Caco-2 (cell line): ENCODE results near the gene DDX24. TPM values are rescaled to one million over a fixed set of nuclear protein-coding genes. Genes with fewer than 3 reads are reported as not detected.

Experiments
- BruUV-seq: library from RNA; stranded (reverse); fragments of 400-500 nt; replicated peaks from 2 replicates; lab custom pipeline; 2021; lab: Mats Ljungman, UMichigan
- CTCF ChIA-PET: fragments of 300-600 bp; sonication (Branson Sonifier 250); formaldehyde crosslinking; loops from one replicate; lab custom pipeline; 2022; ENCODE audit warnings: antibody characterized with exemption; lab: Charles Lee
- POLR2A ChIA-PET: fragments of 300-600 bp; sonication (Branson Sonifier 250); formaldehyde crosslinking; loops from one replicate; lab custom pipeline; 2022; ENCODE audit warnings: antibody characterized with exemption; lab: Charles Lee
- DNase-seq, 2 experiments: peaks; one replicate each; pipeline versions ENCODE4 v3.0.0 to v3.0.0-alpha.2; 2020 to 2022
- H3K27me3 ChIP-seq: replicated peaks from 2 replicates; pipeline ENCODE4 v1.6.0; 2011; ENCODE audit warnings: low read length; ENCODE audit not compliant: control insufficient read depth, insufficient read depth
- H3K36me3 ChIP-seq: 2 replicates; pipeline ENCODE4 v1.5.1; 2011; ENCODE audit warnings: low read length; ENCODE audit not compliant: control insufficient read depth, insufficient read depth
- H3K4me1 ChIP-seq: fragments of 250-450 bp; sonication (Bioruptor Pico); 2 replicates; pipeline ENCODE4 v1.5.1; 2020; ENCODE audit warnings: mild to moderate bottlenecking
- H3K4me3 ChIP-seq: 2 replicates; pipeline ENCODE4 v1.5.1; 2011; ENCODE audit warnings: low read depth, mild to moderate bottlenecking, control low read depth, low read length
- H3K9me3 ChIP-seq: fragments of 250-450 bp; sonication (Bioruptor Pico); 2 replicates; pipeline ENCODE4 v1.5.1; 2020; ENCODE audit warnings: mild to moderate bottlenecking, moderate library complexity
- H3K27ac Mint-ChIP-seq: one replicate; pipeline ENCODE4 v1.8.0; 2022; ENCODE audit warnings: mixed read lengths; ENCODE audit not compliant: unreplicated experiment
- H3K27me3 Mint-ChIP-seq: one replicate; pipeline ENCODE4 v1.8.0; 2022; ENCODE audit warnings: mixed read lengths; ENCODE audit not compliant: insufficient read depth, unreplicated experiment
- H3K36me3 Mint-ChIP-seq: one replicate; pipeline ENCODE4 v1.8.0; 2022; ENCODE audit warnings: mild to moderate bottlenecking, mixed read lengths; ENCODE audit not compliant: insufficient read depth, unreplicated experiment
- H3K4me1 Mint-ChIP-seq: one replicate; pipeline ENCODE4 v1.8.0; 2022; ENCODE audit warnings: low read depth, mixed read lengths; ENCODE audit not compliant: unreplicated experiment
- H3K4me3 Mint-ChIP-seq: one replicate; pipeline ENCODE4 v1.8.0; 2022; ENCODE audit warnings: mild to moderate bottlenecking, moderate library complexity, mixed read lengths; ENCODE audit not compliant: unreplicated experiment
- H3K9me3 Mint-ChIP-seq: one replicate; pipeline ENCODE4 v1.8.0; 2022; ENCODE audit warnings: mixed read lengths; ENCODE audit not compliant: unreplicated experiment
- CTCF ChIP-seq, 2 experiments: fragments of 200-600 bp in 1 of 2; IDR thresholded peaks; 1 replicate in 1 of 2; 2 replicates in 1 of 2; pipeline versions ENCODE4 v1.5.1 to v1.8.0; 2011 to 2022; ENCODE audit warnings: antibody characterized with exemption in 1 of 2, control low read depth in 1 of 2, inconsistent platforms in 1 of 2, low read depth in 1 of 2, low read length in 1 of 2, mild to moderate bottlenecking in 1 of 2, moderate library complexity in 1 of 2; ENCODE audit not compliant: insufficient read depth in 1 of 2, severe bottlenecking in 1 of 2, unreplicated experiment in 1 of 2
- intact Hi-C: fragments of 100-400 bp; cut with micrococcal nuclease; formaldehyde crosslinking; loops from one replicate; pipeline ENCODE4 v1.10.0; 2022; ENCODE audit not compliant: unreplicated experiment
- total RNA-seq: library from RNA; stranded (reverse); gene quantifications from 2 replicates; pipeline ENCODE4 v1.2.3, GENCODE V29; 2022

Gene DDX24
- total RNA-seq, 1 experiment from 2014 or later: 131 TPM

DNA sequence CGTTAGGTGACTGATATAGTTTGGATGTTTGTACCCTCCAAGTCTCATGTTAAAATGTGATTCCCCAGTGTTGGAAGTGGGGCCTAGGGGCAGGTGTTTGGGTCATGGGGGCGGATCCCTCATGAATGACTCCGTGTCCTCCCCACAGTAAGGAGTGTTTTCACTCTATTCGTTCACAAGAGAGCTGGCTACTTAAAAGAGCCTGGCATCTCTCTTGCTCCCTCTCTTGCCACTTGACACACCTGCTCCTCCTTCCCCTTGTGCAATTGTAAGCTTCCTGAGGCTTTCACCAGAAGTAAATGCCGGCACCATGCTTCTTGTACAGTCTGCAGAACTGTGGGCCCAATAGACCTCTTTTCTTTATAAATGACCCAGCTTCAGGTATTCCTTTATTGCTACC is 45.8 kb upstream of the DDX24 start:
- Mint-ChIP-seq H3K9me3 (no peaks in the 10 kb centered on the region), H3K4me3 (no peak overlapping the region), H3K27ac (no peak overlapping the region), H3K36me3 (no peaks in the 10 kb centered on the region), H3K4me1 (peaks cover 10% of the 10 kb centered on the region), H3K27me3 (no peaks in the 10 kb centered on the region)
- ChIA-PET CTCF (interaction anchor here (0.7 kb wide), 1 partner anchor 25 kb away, joined by 3 read pairs; no protein-coding TSS in a partner anchor), POLR2A (no interaction called here)
- Histone ChIP-seq H3K27me3 (0 out of 2 replicates have a peak, but pooled peaks cover 1% of the 10 kb centered on the region), H3K36me3 (no peaks in the 10 kb centered on the region), H3K9me3 (no peaks in the 10 kb centered on the region), H3K4me3 (no peak overlapping the region), H3K4me1 (no peaks in the 10 kb centered on the region)
- BruUV-seq: no TSS peak
- TF ChIP-seq CTCF (IDR thresholded peaks at IDR 0.05; ENCODE audit: insufficient read depth in 1 of 2, low read depth in 1 of 2, low read length in 1 of 2, severe bottlenecking in 1 of 2, unreplicated experiment in 1 of 2): no peak
- no peak for DNase-seq
- intact Hi-C loops: no loop called here

DNA sequence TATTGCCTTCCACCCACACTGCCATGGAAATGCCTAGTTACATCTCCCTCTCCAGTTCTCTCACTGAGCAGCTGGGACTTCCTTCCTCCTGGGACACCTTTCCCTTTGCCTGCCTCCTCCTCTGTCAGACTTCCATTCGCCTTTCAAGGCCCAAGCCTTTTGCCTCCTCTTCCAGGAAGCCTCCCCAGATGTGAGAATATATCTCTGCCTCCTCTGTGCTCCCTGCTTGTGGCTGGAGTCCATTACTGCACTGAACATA is 45.3 kb upstream of the DDX24 start:
- no peaks in the 10 kb centered on the region for H3K36me3 Mint-ChIP-seq
- ChIA-PET CTCF (no interaction called here), POLR2A (no interaction called here)
- H3K4me1 ChIP-seq: no peaks in the 10 kb centered on the region
- BruUV-seq: no TSS peak
- no peak overlapping the region for H3K4me3 Mint-ChIP-seq
- intact Hi-C loops: no loop called here
- H3K4me1 Mint-ChIP-seq: peaks cover 10% of the 10 kb centered on the region
- H3K36me3 ChIP-seq: no peaks in the 10 kb centered on the region
- 0 out of 2 replicates have a peak, but pooled peaks cover 1% of the 10 kb centered on the region for H3K27me3 ChIP-seq
- no peaks in the 10 kb centered on the region for H3K27me3 Mint-ChIP-seq
- H3K9me3 ChIP-seq: no peaks in the 10 kb centered on the region
- H3K4me3 ChIP-seq: no peak overlapping the region
- no peaks in the 10 kb centered on the region for H3K9me3 Mint-ChIP-seq
- H3K27ac Mint-ChIP-seq: no peak overlapping the region
- no peak for TF ChIP-seq CTCF (IDR thresholded peaks at IDR 0.05; ENCODE audit: insufficient read depth in 1 of 2, low read depth in 1 of 2, low read length in 1 of 2, severe bottlenecking in 1 of 2, unreplicated experiment in 1 of 2)
- no peak for DNase-seq

DNA sequence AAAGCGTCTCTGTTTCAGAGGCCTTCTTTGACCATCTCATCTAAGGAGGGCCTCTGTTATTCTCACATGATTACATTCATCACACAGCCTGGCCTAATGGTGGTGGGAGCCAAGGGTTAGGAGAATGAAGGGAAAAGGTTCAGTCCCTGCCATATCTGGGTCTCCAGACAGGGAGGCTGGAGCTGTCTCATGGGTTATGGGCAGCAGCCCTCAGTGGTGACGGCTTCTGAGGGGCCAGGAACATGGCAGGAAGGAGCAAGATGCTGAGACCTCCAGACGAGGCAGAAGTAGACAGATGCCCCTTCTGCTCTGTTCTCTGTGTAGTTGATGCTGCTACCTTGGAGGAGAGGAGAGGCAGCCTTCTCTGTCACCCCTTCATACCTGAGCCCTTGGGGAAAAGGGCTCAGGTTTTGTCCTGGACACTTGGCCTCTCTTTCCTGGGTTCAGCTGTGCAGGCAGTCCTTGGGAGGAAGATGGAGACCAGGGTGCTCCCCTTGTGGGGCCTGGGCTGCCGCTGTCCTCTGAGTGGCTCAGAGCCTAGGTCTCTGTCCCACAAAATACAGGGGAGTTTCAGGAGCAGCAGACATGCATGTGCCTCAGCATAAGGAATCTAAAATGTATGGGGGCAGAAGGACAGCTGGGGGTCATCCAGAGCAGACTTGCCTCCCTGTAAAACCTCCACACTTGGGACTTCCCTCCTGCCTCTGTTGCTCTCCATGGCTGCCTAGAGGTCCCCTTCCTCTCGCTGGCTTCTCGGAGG is 44.8 kb upstream of the DDX24 start:
- no TSS peak for BruUV-seq
- no peaks in the 10 kb centered on the region for H3K4me1 ChIP-seq
- ChIA-PET CTCF (no interaction called here), POLR2A (no interaction called here)
- no peak overlapping the region for H3K4me3 Mint-ChIP-seq
- 0 out of 2 replicates have a peak, but pooled peaks cover 1% of the 10 kb centered on the region for H3K27me3 ChIP-seq
- DNase-seq: no peak
- no peak overlapping the region for H3K4me3 ChIP-seq
- no peaks in the 10 kb centered on the region for H3K36me3 Mint-ChIP-seq
- intact Hi-C loops: no loop called here
- no peaks in the 10 kb centered on the region for H3K27me3 Mint-ChIP-seq
- H3K4me1 Mint-ChIP-seq: peaks cover 10% of the 10 kb centered on the region
- no peaks in the 10 kb centered on the region for H3K9me3 Mint-ChIP-seq
- H3K36me3 ChIP-seq: no peaks in the 10 kb centered on the region
- no peak for TF ChIP-seq CTCF (IDR thresholded peaks at IDR 0.05; ENCODE audit: insufficient read depth in 1 of 2, low read depth in 1 of 2, low read length in 1 of 2, severe bottlenecking in 1 of 2, unreplicated experiment in 1 of 2)
- H3K9me3 ChIP-seq: no peaks in the 10 kb centered on the region
- no peak overlapping the region for H3K27ac Mint-ChIP-seq
